Activated B cell treated with CpG ODN at 0.5 μM for 24 hours (primary cell): ENCODE data around the gene CCHCR1. TPM values are rescaled to one million over a fixed set of nuclear protein-coding genes. Genes with fewer than 3 reads are reported as not detected.

Experiments
- ATAC-seq: fragments of 200-7000 bp; cut with Tn5 transposase; one replicate; pipeline ENCODE4 v1.10.0; 2021; ENCODE audit warnings: low read depth, mild to moderate bottlenecking, moderate library complexity
- CTCF ChIA-PET: fragments of 350-600 bp; sonication (Branson Sonifier 250); formaldehyde crosslinking; loops from one replicate; lab custom pipeline; 2021; ENCODE audit warnings: antibody characterized with exemption; lab: Charles Lee
- POLR2A ChIA-PET: fragments of 350-600 bp; sonication (Branson Sonifier 250); formaldehyde crosslinking; loops from one replicate; lab custom pipeline; 2021; ENCODE audit warnings: antibody characterized with exemption; lab: Charles Lee
- DNase-seq: peaks from one replicate; pipeline ENCODE4 v3.0.0; 2022
- H3K27ac Mint-ChIP-seq: one replicate; pipeline ENCODE4 v1.8.0; 2020; ENCODE audit warnings: mixed read lengths
- H3K27me3 Mint-ChIP-seq: one replicate; pipeline ENCODE4 v1.8.0; 2021; ENCODE audit warnings: mixed read lengths
- H3K36me3 Mint-ChIP-seq: one replicate; pipeline ENCODE4 v1.8.0; 2021; ENCODE audit warnings: low read depth, mixed read lengths
- H3K4me1 Mint-ChIP-seq: one replicate; pipeline ENCODE4 v1.8.0; 2021; ENCODE audit warnings: mixed read lengths
- H3K4me3 Mint-ChIP-seq: one replicate; pipeline ENCODE4 v1.8.0; 2020; ENCODE audit warnings: mild to moderate bottlenecking, mixed read lengths
- H3K9me3 Mint-ChIP-seq: one replicate; pipeline ENCODE4 v1.8.0; 2020; ENCODE audit warnings: mixed read lengths
- intact Hi-C: fragments of 100-400 bp; cut with micrococcal nuclease; formaldehyde crosslinking; loops from one replicate; pipeline ENCODE4 v1.15.1; 2024
- total RNA-seq: library from RNA; stranded (reverse); gene quantifications from 2 replicates; pipeline ENCODE4 v1.2.3, GENCODE V29; 2022
- TF ChIP-seq, protein P1 (sequence below): fragments of 200-600 bp; IDR thresholded peaks from one replicate; pipeline ENCODE4 v1.8.0; 2022; ENCODE audit warnings: antibody characterized with exemption, mild to moderate bottlenecking

Gene CCHCR1, protein sequence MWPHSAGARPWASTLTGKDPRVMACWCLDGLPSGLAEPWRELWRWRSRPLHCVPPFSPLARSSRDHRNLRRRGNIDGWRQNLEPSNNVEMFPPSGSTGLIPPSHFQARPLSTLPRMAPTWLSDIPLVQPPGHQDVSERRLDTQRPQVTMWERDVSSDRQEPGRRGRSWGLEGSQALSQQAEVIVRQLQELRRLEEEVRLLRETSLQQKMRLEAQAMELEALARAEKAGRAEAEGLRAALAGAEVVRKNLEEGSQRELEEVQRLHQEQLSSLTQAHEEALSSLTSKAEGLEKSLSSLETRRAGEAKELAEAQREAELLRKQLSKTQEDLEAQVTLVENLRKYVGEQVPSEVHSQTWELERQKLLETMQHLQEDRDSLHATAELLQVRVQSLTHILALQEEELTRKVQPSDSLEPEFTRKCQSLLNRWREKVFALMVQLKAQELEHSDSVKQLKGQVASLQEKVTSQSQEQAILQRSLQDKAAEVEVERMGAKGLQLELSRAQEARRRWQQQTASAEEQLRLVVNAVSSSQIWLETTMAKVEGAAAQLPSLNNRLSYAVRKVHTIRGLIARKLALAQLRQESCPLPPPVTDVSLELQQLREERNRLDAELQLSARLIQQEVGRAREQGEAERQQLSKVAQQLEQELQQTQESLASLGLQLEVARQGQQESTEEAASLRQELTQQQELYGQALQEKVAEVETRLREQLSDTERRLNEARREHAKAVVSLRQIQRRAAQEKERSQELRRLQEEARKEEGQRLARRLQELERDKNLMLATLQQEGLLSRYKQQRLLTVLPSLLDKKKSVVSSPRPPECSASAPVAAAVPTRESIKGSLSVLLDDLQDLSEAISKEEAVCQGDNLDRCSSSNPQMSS
- 32.3 and 37.6 TPM in 2 replicates for total RNA-seq

DNA sequence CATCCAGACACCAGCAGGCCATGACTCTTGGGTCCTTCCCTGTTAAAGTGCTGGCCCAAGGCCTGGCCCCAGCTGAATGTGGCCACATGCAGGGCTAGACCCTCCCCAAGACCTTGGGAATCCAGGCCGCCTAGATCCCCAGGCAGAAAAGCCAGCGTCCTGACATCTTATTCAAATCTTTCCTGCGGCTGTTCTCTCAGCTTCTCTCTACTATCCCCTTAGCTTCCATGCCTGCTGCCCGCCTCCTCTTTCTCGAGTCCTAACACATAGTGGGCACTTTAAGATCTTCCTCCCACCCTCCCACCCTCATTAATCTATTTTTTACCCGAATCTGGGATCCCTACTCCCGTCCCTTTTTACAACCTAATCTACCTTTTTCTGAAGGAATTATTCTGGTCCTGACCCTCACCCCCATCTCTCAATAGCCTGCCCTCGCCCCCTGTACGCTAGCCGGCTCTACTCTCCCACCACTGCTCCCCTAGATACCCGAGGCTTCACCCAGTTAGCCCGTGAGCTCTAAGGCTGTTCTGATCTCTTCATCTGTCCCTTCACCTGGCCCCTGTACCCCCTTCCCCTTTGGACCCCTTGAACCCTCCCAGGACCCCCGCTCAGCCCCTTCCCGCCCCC is at the start of gene CCHCR1:
Gene CCHCR1 (minus strand): TSS at position 290 of the 627 bp plus-strand sequence. CDS start 202 bp downstream, at position 88.
- Mint-ChIP-seq H3K27me3 (no peaks in the 10 kb centered on the region), H3K4me1 (peaks cover 30% of the 10 kb centered on the region), H3K27ac (peak within 1 kb of the TSS; percentile 90), H3K36me3 (peaks cover 26% of the 10 kb centered on the region), H3K9me3 (no peaks in the 10 kb centered on the region), H3K4me3 (peak within 1 kb of the TSS; percentile 95)
- POLR2A ChIA-PET = interaction anchor here (0.5 to 2.3 kb wide), 8 partner anchors 10 to 543 kb away, joined by 3 to 20 read pairs (median 4); partner anchors contain the start of gene HLA-C
- CTCF ChIA-PET = interaction anchor here (2.1 kb wide), 1 partner anchor 209 kb away, joined by 9 read pairs; no protein-coding TSS in a partner anchor
- DNase-seq (no peak), ATAC-seq (no peak)
- TF ChIP-seq, protein P1, sequence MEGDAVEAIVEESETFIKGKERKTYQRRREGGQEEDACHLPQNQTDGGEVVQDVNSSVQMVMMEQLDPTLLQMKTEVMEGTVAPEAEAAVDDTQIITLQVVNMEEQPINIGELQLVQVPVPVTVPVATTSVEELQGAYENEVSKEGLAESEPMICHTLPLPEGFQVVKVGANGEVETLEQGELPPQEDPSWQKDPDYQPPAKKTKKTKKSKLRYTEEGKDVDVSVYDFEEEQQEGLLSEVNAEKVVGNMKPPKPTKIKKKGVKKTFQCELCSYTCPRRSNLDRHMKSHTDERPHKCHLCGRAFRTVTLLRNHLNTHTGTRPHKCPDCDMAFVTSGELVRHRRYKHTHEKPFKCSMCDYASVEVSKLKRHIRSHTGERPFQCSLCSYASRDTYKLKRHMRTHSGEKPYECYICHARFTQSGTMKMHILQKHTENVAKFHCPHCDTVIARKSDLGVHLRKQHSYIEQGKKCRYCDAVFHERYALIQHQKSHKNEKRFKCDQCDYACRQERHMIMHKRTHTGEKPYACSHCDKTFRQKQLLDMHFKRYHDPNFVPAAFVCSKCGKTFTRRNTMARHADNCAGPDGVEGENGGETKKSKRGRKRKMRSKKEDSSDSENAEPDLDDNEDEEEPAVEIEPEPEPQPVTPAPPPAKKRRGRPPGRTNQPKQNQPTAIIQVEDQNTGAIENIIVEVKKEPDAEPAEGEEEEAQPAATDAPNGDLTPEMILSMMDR = no peak
- intact Hi-C loops = loop anchor here (1.0 to 5.0 kb wide), 4 partner anchors 20 to 1215 kb away; partner anchors contain the start of gene HLA-A

- no peak for DNase-seq
- POLR2A ChIA-PET = no interaction called here
- no peak for ATAC-seq
- Mint-ChIP-seq H3K4me1 (peaks cover 48% of the 10 kb centered on the region), H3K4me3 (no peak overlapping the region), H3K36me3 (peaks cover 3% of the 10 kb centered on the region), H3K27ac (no peak overlapping the region), H3K9me3 (no peaks in the 10 kb centered on the region), H3K27me3 (no peaks in the 10 kb centered on the region)
- intact Hi-C loops = no loop called here
- CTCF ChIA-PET = no interaction called here
- TF ChIP-seq, protein P1 = no peak
Observed at GRCh38 chr6:31205638-31206037, 48.0 kb upstream of the CCHCR1 start.

GRCh38 chr6:31204751-31205145 is 47.1 kb upstream of the CCHCR1 start:
- intact Hi-C loops = loop anchor here (1.0 kb wide), 1 partner anchor 153 kb away; the partner anchor contains the start of gene HLA-B
- TF ChIP-seq, protein P1 = no peak
- POLR2A ChIA-PET = interaction anchor here (0.9 kb wide), 1 partner anchor 68 kb away, joined by 3 read pairs; no protein-coding TSS in a partner anchor
- Mint-ChIP-seq H3K36me3 (peaks cover 3% of the 10 kb centered on the region), H3K9me3 (no peaks in the 10 kb centered on the region), H3K4me3 (peak overlapping the region; percentile 89), H3K4me1 (peaks cover 48% of the 10 kb centered on the region), H3K27ac (peak overlapping the region; percentile 94), H3K27me3 (no peaks in the 10 kb centered on the region)
- CTCF ChIA-PET = interaction anchor here (2.9 kb wide), 1 partner anchor 162 kb away, joined by 9 read pairs; no protein-coding TSS in a partner anchor
- DNase-seq (no peak), ATAC-seq (no peak)

DNA sequence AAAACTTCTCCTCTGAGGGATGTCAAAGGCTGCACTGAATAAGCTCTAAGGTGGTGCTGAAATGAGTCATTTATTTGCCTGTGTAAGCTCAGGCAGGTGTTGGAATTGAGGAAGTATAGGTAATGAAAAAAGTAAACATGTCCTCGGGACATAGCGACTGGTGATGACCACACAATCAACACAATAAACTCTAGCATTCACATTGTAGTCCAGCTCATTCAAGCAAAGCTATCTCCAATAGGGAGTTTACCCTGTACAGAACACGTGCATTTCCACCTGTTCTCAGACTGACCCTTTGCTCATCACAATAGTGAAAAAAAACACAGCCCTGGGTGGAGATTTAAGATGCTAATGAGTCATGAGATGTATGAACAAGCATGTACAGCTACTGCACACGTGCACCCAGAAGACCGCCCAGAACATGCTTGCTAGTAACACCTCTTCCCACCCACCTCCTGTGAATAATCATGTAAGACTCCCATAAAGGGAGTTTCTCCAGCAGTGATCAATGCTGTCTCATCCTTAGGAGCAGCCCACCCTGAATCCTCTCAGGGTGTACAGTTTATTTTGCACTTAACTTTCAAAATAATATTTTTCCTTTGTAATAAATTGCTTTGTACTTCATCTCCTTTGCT is 45.9 kb upstream of the CCHCR1 start:
- DNase-seq = no peak
- intact Hi-C loops = loop anchor here (1.0 kb wide), 1 partner anchor 69 kb away; the partner anchor contains the start of gene HLA-C
- POLR2A ChIA-PET = interaction anchor here (0.5 to 2.1 kb wide), 19 partner anchors 19 to 768 kb away, joined by 3 to 29 read pairs (median 3); partner anchors contain the start of genes DXO, HLA-B, NELFE and SKIC2

More for the DNA sequence above, 45.9 kb upstream of the CCHCR1 start:
- TF ChIP-seq, protein P1 = no peak
- Mint-ChIP-seq H3K4me3 (peak overlapping the region; percentile 89), H3K27me3 (no peaks in the 10 kb centered on the region), H3K9me3 (no peaks in the 10 kb centered on the region), H3K27ac (peak overlapping the region; percentile 94), H3K4me1 (peaks cover 55% of the 10 kb centered on the region), H3K36me3 (peaks cover 3% of the 10 kb centered on the region)
- ATAC-seq = peak; percentile 64
- CTCF ChIA-PET = interaction anchor here (2.9 kb wide), 1 partner anchor 163 kb away, joined by 9 read pairs; no protein-coding TSS in a partner anchor
